Inferior parietal cortex (tissue), 1 donor: ENCODE results near the gene SHC1.

Experiments
- DNase-seq: peaks from one replicate; pipeline ENCODE4 v3.0.0-alpha.2; 2016; ENCODE audit errors: extremely low spot score

The SHC1 gene

DNA sequence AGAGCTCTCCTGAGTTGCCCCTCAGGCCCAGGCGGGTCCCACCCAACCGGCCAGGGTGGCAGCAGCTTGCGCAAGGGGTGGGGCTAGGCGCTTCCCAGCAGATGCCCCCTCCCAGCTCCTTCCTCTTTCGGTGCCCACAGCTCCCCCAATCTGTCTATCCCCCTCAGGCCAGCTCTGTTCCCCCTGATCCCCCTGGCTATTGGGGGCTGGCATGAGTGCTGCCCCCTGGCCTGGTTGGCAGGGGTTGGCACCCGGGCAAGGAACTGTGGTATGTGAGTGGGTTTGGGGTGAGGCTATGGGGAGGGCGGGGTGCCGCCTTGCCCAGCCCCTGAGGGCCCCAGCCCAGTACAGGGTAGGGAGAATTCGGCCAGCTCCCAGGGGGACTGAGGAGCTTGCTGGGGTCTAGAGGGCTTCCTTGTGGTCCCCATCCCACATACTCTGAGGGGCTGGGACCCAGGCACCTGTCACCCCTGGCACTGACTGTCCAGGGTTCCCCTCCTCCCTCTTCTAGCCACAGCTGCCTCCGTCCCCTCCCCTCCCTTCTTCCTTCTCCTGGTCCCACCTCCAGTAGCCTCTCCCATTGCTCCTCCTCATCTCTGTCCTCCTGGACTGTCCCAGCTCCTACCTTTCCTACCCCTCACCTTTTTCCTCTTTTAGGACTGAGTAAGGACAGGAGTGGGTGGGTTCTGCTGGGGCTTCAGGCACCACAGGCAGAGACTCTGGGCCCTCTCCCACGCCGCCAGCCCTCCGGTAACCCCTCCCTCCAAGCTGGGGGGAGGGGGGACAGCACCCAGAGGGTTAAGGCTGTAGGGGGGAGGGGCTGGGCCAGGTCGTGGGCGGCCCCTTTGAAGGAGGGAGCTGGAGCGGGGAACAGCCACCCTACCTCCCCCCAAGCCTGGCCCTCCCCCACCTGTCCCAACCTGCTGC lies 37.7 kb upstream of the SHC1 start:
- DNase-seq: no peak

DNA sequence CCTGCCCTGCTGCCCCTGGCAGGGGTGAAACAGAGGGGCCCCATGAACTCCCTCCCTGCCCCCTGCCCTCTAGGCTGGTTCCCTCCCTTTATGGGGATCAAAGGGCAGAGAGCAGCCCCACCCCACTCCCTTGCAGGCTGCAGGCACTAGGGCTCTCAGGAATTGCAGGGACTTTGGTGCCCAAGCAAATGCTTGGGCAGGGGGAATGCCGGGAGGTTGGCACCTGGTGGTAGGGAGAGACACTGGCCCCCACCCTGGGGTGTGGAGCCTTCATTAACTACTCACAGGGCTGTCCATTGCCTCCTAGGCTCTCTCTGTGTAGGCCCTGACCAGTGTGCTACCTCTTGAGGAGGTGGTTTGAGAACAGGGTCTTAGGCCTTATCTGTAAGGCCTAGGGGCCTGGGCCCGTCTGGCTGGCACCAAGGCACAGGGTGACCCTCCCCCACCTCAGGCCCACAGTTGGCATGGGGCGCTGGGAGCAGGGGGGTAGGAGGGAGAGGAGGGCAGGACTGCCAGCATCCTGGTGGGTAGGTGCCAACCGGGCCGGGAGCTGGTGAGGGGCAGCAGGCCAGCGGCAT lies 36.8 kb upstream of the SHC1 start:
- DNase-seq: no peak

- DNase-seq: peak; percentile 70
Observed at GRCh38 chr1:155006601-155007101, 36.1 kb upstream of the SHC1 start.

GRCh38 chr1:155005076-155006011 lies 34.8 kb upstream of the SHC1 start:
- peak; percentile 47 for DNase-seq

DNA sequence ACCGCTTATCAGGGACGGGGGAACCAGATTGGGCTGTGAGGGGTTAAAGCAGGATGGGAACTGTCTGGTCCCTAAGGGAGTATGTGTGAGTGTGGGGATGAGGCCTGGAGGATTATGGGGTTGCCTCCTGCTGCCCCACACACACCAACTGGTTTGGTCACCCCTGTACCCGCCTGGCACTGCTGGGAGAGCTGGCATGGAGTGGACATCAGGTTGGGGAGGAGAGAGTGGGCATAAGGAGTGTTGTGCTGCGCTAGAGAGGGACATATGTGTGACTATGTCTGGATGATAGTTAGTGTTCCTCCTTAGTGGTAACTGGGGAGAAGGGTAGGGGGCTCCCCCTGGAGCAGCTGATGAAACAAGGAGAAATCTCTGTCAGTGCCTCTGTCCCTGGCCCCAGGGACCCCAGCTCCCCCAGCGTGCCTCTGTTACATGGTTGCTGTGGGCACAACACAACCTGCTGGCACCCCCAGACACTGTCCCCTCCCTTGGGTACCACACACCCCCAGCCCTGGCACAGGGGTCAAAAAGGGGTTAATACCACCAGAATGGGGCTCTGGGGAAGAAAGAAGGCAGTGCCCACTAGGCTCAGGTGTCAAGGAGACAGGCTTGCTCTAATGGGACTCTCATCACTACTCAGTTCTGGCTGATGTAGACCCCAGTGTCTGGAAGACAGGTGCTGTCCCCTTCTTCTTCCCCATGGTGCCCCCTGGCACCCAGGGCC lies 34.0 kb upstream of the SHC1 start:
- DNase-seq: peak; percentile 22

- DNase-seq: peak; percentile 36
Observed at GRCh38 chr1:155003766-155004351, 33.3 kb upstream of the SHC1 start.

- no peak for DNase-seq
Observed at GRCh38 chr1:155003227-155003765, 32.7 kb upstream of the SHC1 start.

DNA sequence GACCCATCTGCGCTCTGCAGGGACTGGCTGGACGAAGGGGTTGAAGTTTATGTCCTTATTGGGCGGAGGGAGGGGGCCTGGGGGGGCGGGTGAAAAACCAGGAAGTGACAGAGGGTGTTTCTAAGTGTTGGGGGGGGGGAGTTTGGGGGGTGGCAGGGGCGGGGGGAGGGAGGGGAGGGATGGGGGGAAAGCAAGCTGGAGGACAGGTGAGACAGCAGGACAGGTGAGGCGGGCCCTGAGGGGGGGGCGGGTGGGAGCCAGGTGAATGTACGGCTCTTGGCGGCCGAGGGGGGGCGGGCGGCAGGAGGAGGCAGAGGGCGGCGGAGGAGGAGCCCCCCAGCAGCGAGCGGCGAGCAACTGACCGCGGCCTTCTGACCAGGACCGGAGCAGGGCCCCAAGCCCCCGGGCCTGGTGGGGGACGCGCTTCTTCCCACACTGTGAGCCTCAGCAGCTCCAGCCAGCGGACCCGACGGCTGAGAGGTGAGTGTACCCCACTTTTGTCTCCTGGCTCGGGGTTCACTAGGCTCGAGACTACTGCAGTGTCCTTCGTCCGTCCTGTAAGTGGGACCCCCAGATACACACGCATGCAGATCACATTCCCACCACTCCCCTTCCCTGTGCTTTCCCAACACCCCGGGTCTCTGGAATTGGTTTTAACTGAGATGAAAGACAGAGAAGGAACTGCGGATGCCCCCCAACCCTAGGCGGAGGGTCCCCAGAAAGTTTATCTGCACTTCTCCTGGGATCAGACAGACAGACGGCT lies 32.1 kb upstream of the SHC1 start, which contains the start of gene ZBTB7B:
TSS of gene ZBTB7B (plus strand) at position 339 of the 763 bp plus-strand sequence. CDS start 11,859 bp downstream, outside the sequence.
- DNase-seq: peak; percentile 24

GRCh38 chr1:155001675-155002463 lies 31.3 kb upstream of the SHC1 start:
- peak; percentile 92 for DNase-seq

- DNase-seq: no peak
Observed at GRCh38 chr1:155001425-155001674, 30.8 kb upstream of the SHC1 start.

GRCh38 chr1:155000726-155001424 lies 30.3 kb upstream of the SHC1 start:
- peak; percentile 85 for DNase-seq

DNA sequence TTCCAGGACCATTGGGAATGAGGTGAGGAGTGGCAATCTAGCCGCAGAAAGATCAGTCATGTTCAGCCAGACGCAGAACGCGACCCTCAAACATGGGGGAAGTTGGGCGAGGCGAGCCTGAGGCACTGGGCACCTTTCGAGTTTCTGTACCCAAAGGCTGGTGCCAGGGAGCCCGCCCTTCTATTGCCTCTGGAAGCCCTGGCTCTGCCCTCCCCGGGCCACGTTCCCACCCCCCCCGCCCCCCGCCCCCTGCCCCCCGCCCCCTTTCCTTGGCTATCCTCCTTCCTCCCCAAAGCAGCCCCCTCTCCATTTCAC lies 29.8 kb upstream of the SHC1 start:
- no peak for DNase-seq

GRCh38 chr1:154999571-155000410 lies 29.2 kb upstream of the SHC1 start:
- no peak for DNase-seq

- no peak for DNase-seq
Observed at GRCh38 chr1:154998818-154999570, 28.4 kb upstream of the SHC1 start.

- no peak for DNase-seq
Observed at GRCh38 chr1:154998201-154998780, 27.7 kb upstream of the SHC1 start.

GRCh38 chr1:154996966-154997701 lies 26.6 kb upstream of the SHC1 start:
- no peak for DNase-seq
